Kidney (tissue), 14 donors: Measurements from ENCODE around the gene TSSC4. TPM values are rescaled to one million over a fixed set of nuclear protein-coding genes. Genes with fewer than 3 reads are reported as not detected.

Source experiments
- DNase-seq, 5 donors: peaks; one replicate each; pipeline ENCODE4 v3.0.0-alpha.2; 2013 to 2020
- FAIRE-seq: peaks from 2 replicates; lab custom pipeline; 2012; peaks lifted over from hg19 to GRCh38; lab: Jason Lieb, UNC
- H3K27ac ChIP-seq, 2 donors: one replicate each; pipeline ENCODE4 v1.7.0; 2013; ENCODE audit warnings: low read depth in 2 of 2, low read length in 2 of 2, inconsistent platforms in 1 of 2
- H3K27me3 ChIP-seq: one replicate; pipeline ENCODE4 v1.7.1; 2013; ENCODE audit warnings: low read length, inconsistent platforms; ENCODE audit not compliant: control insufficient read depth, insufficient read depth
- H3K36me3 ChIP-seq, 3 donors: one replicate each; pipeline versions ENCODE4 v1.7.0 to v1.7.1; 2013; ENCODE audit warnings: low read length in 3 of 3, control low read depth in 1 of 3, inconsistent platforms in 1 of 3; ENCODE audit not compliant: insufficient read depth in 3 of 3, control insufficient read depth in 2 of 3
- H3K4me1 ChIP-seq, 3 donors: one replicate each; pipeline versions ENCODE4 v1.7.0 to v1.7.1; 2013; ENCODE audit warnings: low read length in 3 of 3, inconsistent platforms in 1 of 3, low read depth in 1 of 3; ENCODE audit not compliant: control insufficient read depth in 2 of 3, insufficient read depth in 2 of 3
- H3K4me3 ChIP-seq, 3 donors: one replicate each; pipeline versions ENCODE4 v1.7.0 to v1.8.1; 2013; ENCODE audit warnings: low read length in 3 of 3, control low read depth in 1 of 3, inconsistent platforms in 1 of 3
- H3K9ac ChIP-seq, 3 donors: one replicate each; pipeline versions ENCODE4 v1.7.0 to v1.7.1; 2013; ENCODE audit warnings: low read length in 3 of 3, control low read depth in 1 of 3, inconsistent platforms in 1 of 3
- H3K9me3 ChIP-seq, 3 donors: one replicate each; pipeline versions ENCODE4 v1.7.0 to v1.7.1; 2013; ENCODE audit warnings: low read length in 3 of 3, control low read depth in 1 of 3, inconsistent platforms in 1 of 3; ENCODE audit not compliant: control insufficient read depth in 2 of 3, insufficient read depth in 1 of 3
- CTCF ChIP-seq: IDR thresholded peaks from 3 replicates; pipeline ENCODE4 v1.5.1; 2012; ENCODE audit warnings: mild to moderate bottlenecking, moderate library complexity, borderline replicate concordance; ENCODE audit not compliant: insufficient read depth; ENCODE audit errors: extremely low read depth
- intact Hi-C: fragments of 100-400 bp; cut with DNase I; formaldehyde crosslinking; loops from one replicate; pipeline ENCODE4 v1.11.1; 2022
- polyA plus RNA-seq: library from polyadenylated mRNA; stranded (reverse); fragments of 350-450 nt; fragmentation: Illumina TruSeq; extraction: RNeasy Lipid Tissue Mini Kit (QIAGEN cat#74804); gene quantifications from one replicate; pipeline ENCODE4 v1.2.3, GENCODE V29; 2014; ENCODE audit warnings: low read depth, low replicate concordance; ENCODE audit not compliant: insufficient read depth
- total RNA-seq: library from RNA; stranded (reverse); fragmentation: NEBNext Ultra II Directional; extraction: Animal tissue kit (Norgen Biotek cat#: 25700); gene quantifications from one replicate; pipeline ENCODE4 v1.2.1, GENCODE V29; 2021
- donor health status: control.
- donor health status: control.
- donor health status: control.
- donor health status: control.
- donor health status: control.
- donor health status: DM: yes; HTN: yes; CAD: no.
- donor health status: Normal renal cell carcinoma (clear cell type).

TSSC4 gene
- total and polyA plus RNA-seq, 2 donors from 2014 or later, result 42.3 to 51.4 TPM

DNA sequence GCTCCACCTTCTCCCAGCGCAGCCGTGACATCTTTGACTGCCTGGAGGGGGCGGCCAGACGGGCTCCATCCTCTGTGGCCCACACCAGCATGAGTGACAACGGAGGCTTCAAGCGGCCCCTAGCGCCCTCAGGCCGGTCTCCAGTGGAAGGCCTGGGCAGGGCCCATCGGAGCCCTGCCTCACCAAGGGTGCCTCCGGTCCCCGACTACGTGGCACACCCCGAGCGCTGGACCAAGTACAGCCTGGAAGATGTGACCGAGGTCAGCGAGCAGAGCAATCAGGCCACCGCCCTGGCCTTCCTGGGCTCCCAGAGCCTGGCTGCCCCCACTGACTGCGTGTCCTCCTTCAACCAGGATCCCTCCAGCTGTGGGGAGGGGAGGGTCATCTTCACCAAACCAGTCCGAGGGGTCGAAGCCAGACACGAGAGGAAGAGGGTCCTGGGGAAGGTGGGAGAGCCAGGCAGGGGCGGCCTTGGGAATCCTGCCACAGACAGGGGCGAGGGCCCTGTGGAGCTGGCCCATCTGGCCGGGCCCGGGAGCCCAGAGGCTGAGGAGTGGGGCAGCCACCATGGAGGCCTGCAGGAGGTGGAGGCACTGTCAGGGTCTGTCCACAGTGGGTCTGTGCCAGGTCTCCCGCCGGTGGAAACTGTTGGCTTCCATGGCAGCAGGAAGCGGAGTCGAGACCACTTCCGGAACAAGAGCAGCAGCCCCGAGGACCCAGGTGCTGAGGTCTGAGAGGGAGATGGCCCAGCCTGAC is 2.5 kb downstream of the TSSC4 start:
- DNase-seq (no peak), FAIRE-seq (no peak)
- no peak overlapping the region for H3K9ac ChIP-seq
- no peaks in the 10 kb centered on the region for H3K9me3 ChIP-seq
- peaks cover 0 to 22% (median 10%) of the 10 kb centered on the region in 3 donors for H3K4me1 ChIP-seq
- no peak overlapping the region for H3K4me3 ChIP-seq
- peaks cover 0 to 10% (median 2%) of the 10 kb centered on the region in 3 donors for H3K36me3 ChIP-seq
- intact Hi-C loops, result no loop called here
- TF ChIP-seq CTCF, result no peak
- no peaks in the 10 kb centered on the region for H3K27me3 ChIP-seq
- H3K27ac ChIP-seq, result no peak overlapping the region

DNA sequence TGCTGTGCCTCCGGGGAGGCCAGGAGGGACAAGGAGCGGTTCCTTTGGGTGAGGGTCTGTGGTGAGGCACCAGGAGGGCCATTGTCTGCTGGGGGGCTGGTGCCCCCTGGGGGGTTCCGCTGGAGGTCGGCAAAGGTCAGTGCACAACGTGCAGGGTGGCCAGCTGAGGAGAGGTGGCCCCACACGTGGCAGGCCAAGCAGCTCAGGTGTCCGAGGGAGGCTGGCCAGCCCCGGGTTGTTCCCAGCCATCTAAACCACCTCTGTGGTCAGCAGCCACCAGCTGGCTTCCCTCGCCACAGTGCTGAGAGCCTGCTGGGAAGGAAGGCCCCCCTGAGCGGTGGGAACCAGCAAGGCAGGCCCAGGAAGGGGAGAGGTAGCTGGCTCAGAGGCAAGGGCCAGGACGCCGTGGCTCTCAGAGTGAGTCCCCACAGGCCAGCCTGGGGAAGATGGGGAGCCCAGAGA is 4.2 kb downstream of the TSSC4 start:
- FAIRE-seq (no peak), DNase-seq (no peak)
- TF ChIP-seq CTCF, result no peak
- Histone ChIP-seq H3K9ac (no peak overlapping the region), H3K36me3 (peaks cover 0 to 10% (median 0%) of the 10 kb centered on the region in 3 donors), H3K9me3 (no peaks in the 10 kb centered on the region), H3K27me3 (no peaks in the 10 kb centered on the region), H3K4me3 (no peak overlapping the region), H3K27ac (no peak overlapping the region), H3K4me1 (peaks cover 0 to 12% (median 5%) of the 10 kb centered on the region in 3 donors)
- intact Hi-C loops, result no loop called here

DNA sequence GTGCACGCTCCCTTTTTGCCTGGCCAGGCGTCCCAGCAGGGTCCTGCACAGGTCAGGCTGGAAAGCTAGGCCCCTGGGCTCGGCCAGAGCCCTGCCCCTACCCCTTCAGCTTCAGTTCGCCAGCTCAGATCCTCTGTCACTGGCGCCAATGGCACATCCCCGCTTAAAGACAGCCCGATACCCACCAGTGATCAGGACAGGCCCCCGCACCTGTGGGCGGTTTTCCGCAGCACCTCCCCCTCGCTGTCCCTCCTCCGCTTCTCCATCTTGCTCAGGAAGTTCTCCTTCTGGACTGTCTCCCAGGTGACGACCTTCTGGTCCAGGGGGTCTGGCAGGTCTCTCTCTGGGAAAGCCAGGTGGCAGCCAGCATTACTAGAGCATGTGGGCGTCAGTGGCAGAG is 5.9 kb downstream of the TSSC4 start:
- Histone ChIP-seq H3K27ac (no peak overlapping the region), H3K27me3 (no peaks in the 10 kb centered on the region), H3K9ac (no peak overlapping the region), H3K4me1 (peaks cover 0 to 8% (median 2%) of the 10 kb centered on the region in 3 donors), H3K36me3 (peaks cover 0 to 10% (median 0%) of the 10 kb centered on the region in 3 donors), H3K4me3 (no peak overlapping the region), H3K9me3 (no peaks in the 10 kb centered on the region)
- intact Hi-C loops, result no loop called here
- TF ChIP-seq CTCF, result no peak
- DNase-seq, result peak in 4 of 5 donors; percentile 86 to 93 (median 90)
- FAIRE-seq, result no peak
